SK-N-MC (cell line): ENCODE results near the gene OLFM4.

Source experiments
- EZH2 ChIP-seq: fragments of 200-600 bp; sonication (generic); IDR thresholded peaks from one replicate; pipeline ENCODE4 v1.6.1; 2017; ENCODE audit warnings: antibody characterized with exemption
- POLR2AphosphoS5 ChIP-seq: IDR thresholded peaks from 2 replicates; pipeline ENCODE4 v1.6.1; 2012; ENCODE audit warnings: mild to moderate bottlenecking, low read depth, low read length, borderline replicate concordance

GRCh38 chr13:53007872-53008271 is 20.7 kb upstream of the OLFM4 start:
- no peak for TF ChIP-seq POLR2AphosphoS5
- TF ChIP-seq EZH2, result no peak
